Activated CD4-positive, alpha-beta T cell treated with anti-CD3 and anti-CD28 coated beads, Interleukin-2, Interleukin-4, amounts not matched to agents 100 ng/mL and 50 ng/mL, durations not matched to agents 16 hours and 8 hours (primary cell): ENCODE data around the gene RAP1A.
A peak's percentile ranks its signal among the peaks of the same experiment; 100 is the strongest.

ENCODE experiments used
- DNase-seq: peaks from one replicate; pipeline ENCODE4 v3.0.0-alpha.2; 2020; ENCODE audit warnings: low spot score

The RAP1A gene

GRCh38 chr1:111619635-111620440 is at the start of gene RAP1A:
Gene RAP1A, plus strand, starts transcription at chr1:111619789. Its CDS starts 71,572 bp downstream, at chr1:111691361.
- DNase-seq, result peak; percentile 96

- DNase-seq, result no peak
Observed at GRCh38 chr1:111569913-111570312, 49.7 kb upstream of the RAP1A start.

- peak; percentile 19 for DNase-seq
Observed at GRCh38 chr1:111570781-111571181, 48.8 kb upstream of the RAP1A start.

- DNase-seq, result no peak
Observed at GRCh38 chr1:111571239-111571638, 48.4 kb upstream of the RAP1A start.

GRCh38 chr1:111571987-111572386 is 47.6 kb upstream of the RAP1A start:
- DNase-seq, result no peak

- DNase-seq, result no peak
Observed at GRCh38 chr1:111576547-111576946, 43.0 kb upstream of the RAP1A start.

GRCh38 chr1:111577814-111578213 is 41.8 kb upstream of the RAP1A start:
- DNase-seq, result no peak

- DNase-seq, result no peak
Observed at GRCh38 chr1:111581166-111581565, 38.4 kb upstream of the RAP1A start.

- DNase-seq, result no peak
Observed at GRCh38 chr1:111582016-111582415, 37.6 kb upstream of the RAP1A start.

GRCh38 chr1:111582644-111583618 is 36.7 kb upstream of the RAP1A start:
- DNase-seq, result no peak

GRCh38 chr1:111585447-111586086 is 34.0 kb upstream of the RAP1A start:
- DNase-seq, result no peak

- DNase-seq, result no peak
Observed at GRCh38 chr1:111586112-111586511, 33.5 kb upstream of the RAP1A start.

- no peak for DNase-seq
Observed at GRCh38 chr1:111587509-111588174, 31.9 kb upstream of the RAP1A start.

GRCh38 chr1:111591937-111592336 is 27.7 kb upstream of the RAP1A start:
- DNase-seq, result no peak

GRCh38 chr1:111592389-111593361 is 26.9 kb upstream of the RAP1A start:
- DNase-seq, result peak; percentile 98

GRCh38 chr1:111593403-111594305 is 25.9 kb upstream of the RAP1A start:
- no peak for DNase-seq

- DNase-seq, result no peak
Observed at GRCh38 chr1:111594306-111594693, 25.3 kb upstream of the RAP1A start.

- no peak for DNase-seq
Observed at GRCh38 chr1:111595807-111596206, 23.8 kb upstream of the RAP1A start.

- peak; percentile 66 for DNase-seq
Observed at GRCh38 chr1:111596499-111596898, 23.1 kb upstream of the RAP1A start.

- DNase-seq, result no peak
Observed at GRCh38 chr1:111597426-111597825, 22.2 kb upstream of the RAP1A start.
